OCI-LY7 (cell line): ENCODE data around the gene IPCEF1. TPM values are rescaled to one million over a fixed set of nuclear protein-coding genes. Genes with fewer than 3 reads are reported as not detected.

Experiments used
- BruUV-seq: library from RNA; stranded (reverse); fragments of 400-500 nt; replicated peaks from 2 replicates; lab custom pipeline; 2021; lab: Mats Ljungman, UMichigan
- CTCF ChIA-PET: fragments of 300-600 bp; sonication (Branson Sonifier 250); formaldehyde crosslinking; loops from one replicate; lab custom pipeline; 2022; ENCODE audit warnings: antibody characterized with exemption; ENCODE audit not compliant: unreplicated experiment; lab: Charles Lee
- POLR2A ChIA-PET: fragments of 300-600 bp; sonication (Branson Sonifier 250); formaldehyde crosslinking; loops from one replicate; lab custom pipeline; 2022; ENCODE audit warnings: antibody characterized with exemption; lab: Charles Lee
- DNase-seq: peaks from one replicate; pipeline ENCODE4 v3.0.0-alpha.2; 2015; ENCODE audit warnings: low spot score
- H2AFZ ChIP-seq: fragments of 200-600 bp; sonication (generic), shearing (Covaris generic); 2 replicates; pipeline ENCODE4 v1.6.1; 2014; ENCODE audit warnings: mild to moderate bottlenecking, antibody characterized with exemption, low read length, moderate library complexity
- H3K27ac ChIP-seq: fragments of 200-600 bp; sonication (generic); 2 replicates; pipeline ENCODE4 v1.5.1; 2014; ENCODE audit warnings: mixed run types, low read depth, mild to moderate bottlenecking, moderate library complexity, low read length, inconsistent platforms; ENCODE audit not compliant: poor library complexity, severe bottlenecking
- H3K36me3 ChIP-seq: fragments of 200-600 bp; sonication (generic); 2 replicates; pipeline ENCODE4 v1.6.1; 2014; ENCODE audit warnings: mild to moderate bottlenecking, antibody characterized with exemption, low read length, moderate library complexity, mixed read lengths; ENCODE audit not compliant: insufficient read depth
- H3K4me1 ChIP-seq: fragments of 200-600 bp; sonication (generic); 2 replicates; pipeline ENCODE4 v1.5.1; 2014; ENCODE audit warnings: mild to moderate bottlenecking, low read length; ENCODE audit not compliant: insufficient read depth, poor library complexity, severe bottlenecking
- H3K4me2 ChIP-seq: fragments of 200-600 bp; sonication (generic); 2 replicates; pipeline ENCODE4 v1.6.1; 2014; ENCODE audit warnings: mild to moderate bottlenecking, low read length
- H3K4me3 ChIP-seq: fragments of 200-600 bp; sonication (generic); 2 replicates; pipeline ENCODE4 v1.5.1; 2014; ENCODE audit warnings: mild to moderate bottlenecking, low read depth, low read length; ENCODE audit not compliant: poor library complexity, severe bottlenecking
- H3K79me2 ChIP-seq: fragments of 200-600 bp; sonication (generic); 2 replicates; pipeline ENCODE4 v1.6.1; 2016; ENCODE audit warnings: low read depth, mild to moderate bottlenecking, low read length, moderate library complexity, mixed read lengths; ENCODE audit not compliant: insufficient read depth
- H3K9me2 ChIP-seq: fragments of 200-600 bp; sonication (generic); 2 replicates; pipeline ENCODE4 v1.6.1; 2016; ENCODE audit warnings: mild to moderate bottlenecking, low read length, mixed read lengths; ENCODE audit not compliant: insufficient read depth
- H3K9me3 ChIP-seq: fragments of 200-600 bp; sonication (generic); 2 replicates; pipeline ENCODE4 v1.6.1; 2014; ENCODE audit warnings: mild to moderate bottlenecking, mixed run types, low read length, mixed read lengths
- H4K20me1 ChIP-seq: fragments of 200-600 bp; sonication (generic); 2 replicates; pipeline ENCODE4 v1.6.1; 2014; ENCODE audit warnings: mild to moderate bottlenecking, antibody characterized with exemption, low read length, moderate library complexity, mixed read lengths; ENCODE audit not compliant: insufficient read depth
- CTCF ChIP-seq: fragments of 200-600 bp; sonication (generic); conservative IDR thresholded peaks from 2 replicates; pipeline ENCODE4 v1.5.1; 2014; ENCODE audit warnings: mild to moderate bottlenecking, antibody characterized with exemption, low read length, moderate library complexity, mixed read lengths
- EZH2phosphoT487 ChIP-seq: fragments of 200-600 bp; sonication (generic); IDR thresholded peaks from 2 replicates; pipeline ENCODE4 v1.6.1; 2018; ENCODE audit warnings: low read depth, borderline replicate concordance, mild to moderate bottlenecking, mixed run types, antibody characterized with exemption, low read length, moderate library complexity, mixed read lengths
- intact Hi-C: fragments of 100-400 bp; cut with micrococcal nuclease; formaldehyde crosslinking; loops from one replicate; pipeline ENCODE4 v1.10.0; 2022; ENCODE audit not compliant: unreplicated experiment
- total RNA-seq, 2 experiments: library from RNA; depleted of rRNA in 1 of 2; stranded (reverse); fragments of >200 nt in 1 of 2; shearing (Covaris generic) in 1 of 2; gene quantifications; 2 replicates each; pipeline ENCODE4 v1.2.3, GENCODE V29; 2014 to 2022

The IPCEF1 gene
- total RNA-seq, 2 experiments from 2014 or later, result not detected

DNA sequence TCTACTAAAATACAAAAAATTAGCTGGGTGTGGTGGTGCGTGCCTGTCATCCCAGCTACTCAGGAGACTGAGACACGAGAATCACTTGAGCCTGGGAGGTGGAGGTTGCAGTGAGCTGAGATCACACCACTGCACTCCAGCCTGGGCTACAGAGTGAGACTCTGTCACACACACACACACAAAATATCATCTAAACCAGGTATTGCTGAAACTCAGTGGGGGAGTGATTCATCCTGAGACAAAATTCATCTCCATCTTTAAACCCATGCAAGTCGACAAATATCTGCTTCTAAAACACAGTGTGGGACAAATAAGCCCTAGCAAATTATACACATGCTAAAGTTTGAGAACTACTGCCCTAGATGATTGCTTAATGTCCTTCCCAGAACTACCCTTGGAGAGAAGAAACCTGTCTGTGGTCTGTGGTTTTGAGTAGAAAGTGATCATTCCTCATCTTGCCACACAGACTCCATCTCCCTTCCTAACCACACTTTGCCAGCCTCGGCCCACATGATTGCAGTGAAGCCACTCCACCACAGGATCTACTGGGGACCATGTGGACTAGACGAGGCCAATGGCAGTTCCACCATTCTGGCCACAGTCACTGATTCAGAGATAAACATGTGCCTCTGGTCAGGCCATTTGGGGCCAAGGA is 187.3 kb downstream of the IPCEF1 start:
- no TSS peak for BruUV-seq
- TF ChIP-seq CTCF (no peak), EZH2phosphoT487 (no peak)
- ChIA-PET POLR2A (interaction anchor here (0.6 kb wide), 1 partner anchor 550 kb away, joined by 5 read pairs; no protein-coding TSS in a partner anchor), CTCF (no interaction called here)
- Histone ChIP-seq H3K4me3 (no peak overlapping the region), H3K27ac (no peak overlapping the region), H3K36me3 (no peaks in the 10 kb centered on the region), H4K20me1 (no peaks in the 10 kb centered on the region), H3K9me2 (no peaks in the 10 kb centered on the region), H3K9me3 (no peaks in the 10 kb centered on the region), H3K79me2 (no peaks in the 10 kb centered on the region), H2AFZ (no peak overlapping the region), H3K4me2 (no peak overlapping the region), H3K4me1 (no peaks in the 10 kb centered on the region)
- intact Hi-C loops, result no loop called here
- DNase-seq, result no peak

GRCh38 chr6:154167126-154167525 is 189.5 kb downstream of the IPCEF1 start:
- H3K9me2 ChIP-seq, result no peaks in the 10 kb centered on the region
- H3K4me1 ChIP-seq, result no peaks in the 10 kb centered on the region
- intact Hi-C loops, result no loop called here
- H2AFZ ChIP-seq, result no peak overlapping the region
- ChIA-PET CTCF (no interaction called here), POLR2A (no interaction called here)
- H3K36me3 ChIP-seq, result no peaks in the 10 kb centered on the region
- no TSS peak for BruUV-seq
- no peak for TF ChIP-seq CTCF
- no peak for TF ChIP-seq EZH2phosphoT487
- no peak overlapping the region for H3K4me3 ChIP-seq
- H3K79me2 ChIP-seq, result no peaks in the 10 kb centered on the region
- DNase-seq, result no peak
- no peaks in the 10 kb centered on the region for H4K20me1 ChIP-seq
- H3K4me2 ChIP-seq, result no peak overlapping the region
- no peak overlapping the region for H3K27ac ChIP-seq
- H3K9me3 ChIP-seq, result no peaks in the 10 kb centered on the region

- POLR2A ChIA-PET, result interaction anchor here (0.6 kb wide), 1 partner anchor 95 kb away, joined by 3 read pairs; no protein-coding TSS in a partner anchor
- Histone ChIP-seq H2AFZ (no peak overlapping the region), H3K4me3 (no peak overlapping the region), H3K27ac (no peak overlapping the region), H3K4me2 (no peak overlapping the region), H3K9me2 (no peaks in the 10 kb centered on the region), H3K9me3 (no peaks in the 10 kb centered on the region), H3K4me1 (no peaks in the 10 kb centered on the region), H3K36me3 (no peaks in the 10 kb centered on the region), H4K20me1 (no peaks in the 10 kb centered on the region), H3K79me2 (no peaks in the 10 kb centered on the region)
- CTCF ChIA-PET, result no interaction called here
- intact Hi-C loops, result no loop called here
- TF ChIP-seq EZH2phosphoT487 (no peak), CTCF (peak; percentile 69)
- BruUV-seq, result no TSS peak
- DNase-seq, result peak; percentile 10
Observed at GRCh38 chr6:154166140-154166539, 190.5 kb downstream of the IPCEF1 start.
